Measurements from ENCODE around the gene TRPM3. TPM values are rescaled to one million over a fixed set of nuclear protein-coding genes. Genes with fewer than 3 reads are reported as not detected.

The TRPM3 gene
- total RNA-seq, 2 donors from 2014 or later, result not detected

GRCh38 chr9:71025201-71025600 is 96.2 kb downstream of the TRPM3 start:
- DNase-seq, result no peak
- H3K36me3 Mint-ChIP-seq (ENCODE audit: low read depth), result no peaks in the 10 kb centered on the region
- no peaks in the 10 kb centered on the region for H3K4me1 Mint-ChIP-seq
- H3K27ac Mint-ChIP-seq, result no peak overlapping the region
- no peaks in the 10 kb centered on the region for H3K9me3 ChIP-seq (ENCODE audit: control insufficient read depth, low read length, poor library complexity, severe bottlenecking)
- no peaks in the 10 kb centered on the region for H3K27me3 Mint-ChIP-seq
- no peak overlapping the region for H3K4me3 Mint-ChIP-seq
- ATAC-seq, result no peak

GRCh38 chr9:71010258-71010657 is 111.2 kb downstream of the TRPM3 start:
- ATAC-seq (no peak), DNase-seq (no peak)
- H3K9me3 ChIP-seq (ENCODE audit: control insufficient read depth, low read length, poor library complexity, severe bottlenecking), result no peaks in the 10 kb centered on the region
- Mint-ChIP-seq H3K36me3 (ENCODE audit: low read depth) (no peaks in the 10 kb centered on the region), H3K4me1 (no peaks in the 10 kb centered on the region), H3K27me3 (no peaks in the 10 kb centered on the region), H3K4me3 (no peak overlapping the region), H3K27ac (no peak overlapping the region)

- no peak overlapping the region for H3K4me3 Mint-ChIP-seq
- H3K9me3 ChIP-seq (ENCODE audit: control insufficient read depth, low read length, poor library complexity, severe bottlenecking), result no peaks in the 10 kb centered on the region
- no peaks in the 10 kb centered on the region for H3K4me1 Mint-ChIP-seq
- no peak for DNase-seq
- no peak for ATAC-seq
- H3K27me3 Mint-ChIP-seq, result no peaks in the 10 kb centered on the region
- H3K27ac Mint-ChIP-seq, result no peak overlapping the region
- H3K36me3 Mint-ChIP-seq (ENCODE audit: low read depth), result no peaks in the 10 kb centered on the region
These were observed 116.0 kb downstream of the TRPM3 start for GRCh38 chr9:71005456-71005855.

GRCh38 chr9:71004196-71004595 is 117.2 kb downstream of the TRPM3 start:
- ATAC-seq (no peak), DNase-seq (no peak)
- H3K27ac Mint-ChIP-seq, result no peak overlapping the region
- no peaks in the 10 kb centered on the region for H3K9me3 ChIP-seq (ENCODE audit: control insufficient read depth, low read length, poor library complexity, severe bottlenecking)
- no peaks in the 10 kb centered on the region for H3K36me3 Mint-ChIP-seq (ENCODE audit: low read depth)
- no peaks in the 10 kb centered on the region for H3K27me3 Mint-ChIP-seq
- H3K4me1 Mint-ChIP-seq, result no peaks in the 10 kb centered on the region
- no peak overlapping the region for H3K4me3 Mint-ChIP-seq

GRCh38 chr9:71003346-71003745 is 118.1 kb downstream of the TRPM3 start:
- no peaks in the 10 kb centered on the region for H3K36me3 Mint-ChIP-seq (ENCODE audit: low read depth)
- no peak for DNase-seq
- no peaks in the 10 kb centered on the region for H3K4me1 Mint-ChIP-seq
- no peak overlapping the region for H3K4me3 Mint-ChIP-seq
- no peak overlapping the region for H3K27ac Mint-ChIP-seq
- ATAC-seq, result no peak
- H3K27me3 Mint-ChIP-seq, result no peaks in the 10 kb centered on the region
- no peaks in the 10 kb centered on the region for H3K9me3 ChIP-seq (ENCODE audit: control insufficient read depth, low read length, poor library complexity, severe bottlenecking)

- H3K4me1 Mint-ChIP-seq, result no peaks in the 10 kb centered on the region
- H3K4me3 Mint-ChIP-seq, result no peak overlapping the region
- DNase-seq (no peak), ATAC-seq (no peak)
- no peak overlapping the region for H3K27ac Mint-ChIP-seq
- no peaks in the 10 kb centered on the region for H3K27me3 Mint-ChIP-seq
- no peaks in the 10 kb centered on the region for H3K9me3 ChIP-seq (ENCODE audit: control insufficient read depth, low read length, poor library complexity, severe bottlenecking)
- H3K36me3 Mint-ChIP-seq (ENCODE audit: low read depth), result no peaks in the 10 kb centered on the region
These were observed 119.5 kb downstream of the TRPM3 start for GRCh38 chr9:71001780-71002386.

- ATAC-seq (no peak), DNase-seq (no peak)
- Mint-ChIP-seq H3K4me3 (no peak overlapping the region), H3K27ac (no peak overlapping the region), H3K27me3 (no peaks in the 10 kb centered on the region), H3K36me3 (ENCODE audit: low read depth) (no peaks in the 10 kb centered on the region), H3K4me1 (no peaks in the 10 kb centered on the region)
- no peaks in the 10 kb centered on the region for H3K9me3 ChIP-seq (ENCODE audit: control insufficient read depth, low read length, poor library complexity, severe bottlenecking)
These were observed 122.5 kb downstream of the TRPM3 start for GRCh38 chr9:70998962-70999361.

- no peaks in the 10 kb centered on the region for H3K9me3 ChIP-seq (ENCODE audit: control insufficient read depth, low read length, poor library complexity, severe bottlenecking)
- Mint-ChIP-seq H3K4me3 (no peak overlapping the region), H3K36me3 (ENCODE audit: low read depth) (no peaks in the 10 kb centered on the region), H3K27ac (no peak overlapping the region), H3K27me3 (no peaks in the 10 kb centered on the region), H3K4me1 (no peaks in the 10 kb centered on the region)
- ATAC-seq (no peak), DNase-seq (no peak)
These were observed 125.9 kb downstream of the TRPM3 start for GRCh38 chr9:70995511-70995910.

GRCh38 chr9:70994582-70994981 is 126.8 kb downstream of the TRPM3 start:
- Mint-ChIP-seq H3K27ac (no peak overlapping the region), H3K27me3 (no peaks in the 10 kb centered on the region), H3K4me1 (no peaks in the 10 kb centered on the region), H3K4me3 (no peak overlapping the region), H3K36me3 (ENCODE audit: low read depth) (no peaks in the 10 kb centered on the region)
- DNase-seq (no peak), ATAC-seq (no peak)
- H3K9me3 ChIP-seq (ENCODE audit: control insufficient read depth, low read length, poor library complexity, severe bottlenecking), result no peaks in the 10 kb centered on the region

- H3K27ac Mint-ChIP-seq, result no peak overlapping the region
- no peaks in the 10 kb centered on the region for H3K4me1 Mint-ChIP-seq
- no peaks in the 10 kb centered on the region for H3K27me3 Mint-ChIP-seq
- no peak for ATAC-seq
- no peaks in the 10 kb centered on the region for H3K9me3 ChIP-seq (ENCODE audit: control insufficient read depth, low read length, poor library complexity, severe bottlenecking)
- H3K36me3 Mint-ChIP-seq (ENCODE audit: low read depth), result no peaks in the 10 kb centered on the region
- no peak overlapping the region for H3K4me3 Mint-ChIP-seq
- no peak for DNase-seq
These were observed 132.9 kb downstream of the TRPM3 start for GRCh38 chr9:70988551-70988950.

- Mint-ChIP-seq H3K27ac (no peak overlapping the region), H3K27me3 (no peaks in the 10 kb centered on the region), H3K4me1 (no peaks in the 10 kb centered on the region), H3K4me3 (no peak overlapping the region), H3K36me3 (ENCODE audit: low read depth) (no peaks in the 10 kb centered on the region)
- ATAC-seq, result no peak
- H3K9me3 ChIP-seq (ENCODE audit: control insufficient read depth, low read length, poor library complexity, severe bottlenecking), result no peaks in the 10 kb centered on the region
- DNase-seq, result no peak
These were observed 133.4 kb downstream of the TRPM3 start for GRCh38 chr9:70987986-70988385.

- no peaks in the 10 kb centered on the region for H3K27me3 Mint-ChIP-seq
- H3K4me1 Mint-ChIP-seq, result no peaks in the 10 kb centered on the region
- H3K9me3 ChIP-seq (ENCODE audit: control insufficient read depth, low read length, poor library complexity, severe bottlenecking), result no peaks in the 10 kb centered on the region
- ATAC-seq (no peak), DNase-seq (no peak)
- H3K36me3 Mint-ChIP-seq (ENCODE audit: low read depth), result no peaks in the 10 kb centered on the region
- H3K27ac Mint-ChIP-seq, result no peak overlapping the region
- no peak overlapping the region for H3K4me3 Mint-ChIP-seq
These were observed 134.4 kb downstream of the TRPM3 start for GRCh38 chr9:70986984-70987383.

- Mint-ChIP-seq H3K27ac (no peak overlapping the region), H3K4me3 (no peak overlapping the region), H3K27me3 (no peaks in the 10 kb centered on the region), H3K36me3 (ENCODE audit: low read depth) (no peaks in the 10 kb centered on the region), H3K4me1 (no peaks in the 10 kb centered on the region)
- no peak for DNase-seq
- H3K9me3 ChIP-seq (ENCODE audit: control insufficient read depth, low read length, poor library complexity, severe bottlenecking), result no peaks in the 10 kb centered on the region
- no peak for ATAC-seq
These were observed 137.6 kb downstream of the TRPM3 start for GRCh38 chr9:70983723-70984295.

GRCh38 chr9:70981312-70981711 is 140.1 kb downstream of the TRPM3 start:
- Mint-ChIP-seq H3K27ac (no peak overlapping the region), H3K36me3 (ENCODE audit: low read depth) (no peaks in the 10 kb centered on the region), H3K27me3 (no peaks in the 10 kb centered on the region), H3K4me1 (no peaks in the 10 kb centered on the region), H3K4me3 (no peak overlapping the region)
- DNase-seq (no peak), ATAC-seq (no peak)
- no peaks in the 10 kb centered on the region for H3K9me3 ChIP-seq (ENCODE audit: control insufficient read depth, low read length, poor library complexity, severe bottlenecking)

Measured in T-helper 17 cell (primary cell).